ENCODE results near the gene PRRC2C.

PRRC2C gene

DNA sequence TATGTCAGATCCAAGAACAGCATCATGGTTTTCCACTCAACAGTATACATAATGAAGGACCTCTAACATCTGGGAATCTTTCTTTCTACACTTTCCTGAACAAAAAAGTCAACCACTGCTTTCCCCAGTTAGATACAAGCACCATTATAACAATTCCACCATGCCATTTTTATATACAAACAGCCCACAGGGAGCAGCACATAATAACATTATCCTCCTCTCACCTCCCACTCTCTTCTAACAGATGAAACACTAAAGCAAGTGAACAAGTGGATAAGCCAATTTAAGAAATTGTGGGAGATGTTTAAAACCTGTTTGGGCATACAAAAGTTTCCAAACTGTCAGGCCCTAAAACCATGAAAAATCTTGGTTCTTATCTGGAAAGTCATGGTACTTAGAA lies 29.4 kb upstream of the PRRC2C start:
- H3K79me2 ChIP-seq, result no peaks in the 10 kb centered on the region
- no peaks in the 10 kb centered on the region for H3K36me3 ChIP-seq (ENCODE audit: control insufficient read depth, insufficient read depth, low read length)
- no peak overlapping the region for H3K4me2 ChIP-seq (ENCODE audit: low read length)
- H3K27ac ChIP-seq, result no peak overlapping the region
- H3K9me3 ChIP-seq (ENCODE audit: control insufficient read depth, low read length), result no peaks in the 10 kb centered on the region
- no peak overlapping the region for H3K9ac ChIP-seq
- H2AFZ ChIP-seq, result no peak overlapping the region
- no peak overlapping the region for H3K4me3 ChIP-seq (ENCODE audit: low read depth, low read length)
- no peaks in the 10 kb centered on the region for H3K27me3 ChIP-seq (ENCODE audit: control insufficient read depth, insufficient read depth, low read length)
- TF ChIP-seq, protein P1, sequence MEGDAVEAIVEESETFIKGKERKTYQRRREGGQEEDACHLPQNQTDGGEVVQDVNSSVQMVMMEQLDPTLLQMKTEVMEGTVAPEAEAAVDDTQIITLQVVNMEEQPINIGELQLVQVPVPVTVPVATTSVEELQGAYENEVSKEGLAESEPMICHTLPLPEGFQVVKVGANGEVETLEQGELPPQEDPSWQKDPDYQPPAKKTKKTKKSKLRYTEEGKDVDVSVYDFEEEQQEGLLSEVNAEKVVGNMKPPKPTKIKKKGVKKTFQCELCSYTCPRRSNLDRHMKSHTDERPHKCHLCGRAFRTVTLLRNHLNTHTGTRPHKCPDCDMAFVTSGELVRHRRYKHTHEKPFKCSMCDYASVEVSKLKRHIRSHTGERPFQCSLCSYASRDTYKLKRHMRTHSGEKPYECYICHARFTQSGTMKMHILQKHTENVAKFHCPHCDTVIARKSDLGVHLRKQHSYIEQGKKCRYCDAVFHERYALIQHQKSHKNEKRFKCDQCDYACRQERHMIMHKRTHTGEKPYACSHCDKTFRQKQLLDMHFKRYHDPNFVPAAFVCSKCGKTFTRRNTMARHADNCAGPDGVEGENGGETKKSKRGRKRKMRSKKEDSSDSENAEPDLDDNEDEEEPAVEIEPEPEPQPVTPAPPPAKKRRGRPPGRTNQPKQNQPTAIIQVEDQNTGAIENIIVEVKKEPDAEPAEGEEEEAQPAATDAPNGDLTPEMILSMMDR (IDR thresholded peaks at IDR 0.05), result no peak
- no peaks in the 10 kb centered on the region for H3K4me1 ChIP-seq

DNA sequence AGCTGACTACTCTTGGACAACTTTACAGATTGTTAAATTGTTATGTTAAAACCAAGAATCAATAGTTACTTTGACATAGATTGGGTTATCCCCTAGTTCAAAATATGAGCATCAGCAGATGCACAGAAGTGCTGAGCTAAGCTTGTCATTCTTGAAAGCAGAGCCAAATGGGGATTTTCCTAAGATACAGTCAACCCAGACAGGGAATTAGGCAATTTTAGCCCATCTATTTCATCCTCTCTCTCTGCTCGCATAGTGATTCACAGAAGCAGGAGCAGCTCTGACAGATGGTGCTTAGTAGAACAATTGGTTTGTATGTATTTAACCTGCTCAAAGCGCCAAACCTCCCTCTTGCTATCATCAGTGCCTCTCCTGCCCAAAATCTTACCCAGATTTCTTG lies 27.9 kb upstream of the PRRC2C start:
- Histone ChIP-seq H3K4me3 (ENCODE audit: low read depth, low read length) (no peak overlapping the region), H3K9ac (no peak overlapping the region), H3K79me2 (no peaks in the 10 kb centered on the region), H3K4me2 (ENCODE audit: low read length) (no peak overlapping the region), H3K27ac (no peak overlapping the region), H3K4me1 (no peaks in the 10 kb centered on the region), H2AFZ (no peak overlapping the region), H3K36me3 (ENCODE audit: control insufficient read depth, insufficient read depth, low read length) (no peaks in the 10 kb centered on the region), H3K27me3 (ENCODE audit: control insufficient read depth, insufficient read depth, low read length) (no peaks in the 10 kb centered on the region), H3K9me3 (ENCODE audit: control insufficient read depth, low read length) (no peaks in the 10 kb centered on the region)
- TF ChIP-seq, protein P1 (IDR thresholded peaks at IDR 0.05), result no peak

DNA sequence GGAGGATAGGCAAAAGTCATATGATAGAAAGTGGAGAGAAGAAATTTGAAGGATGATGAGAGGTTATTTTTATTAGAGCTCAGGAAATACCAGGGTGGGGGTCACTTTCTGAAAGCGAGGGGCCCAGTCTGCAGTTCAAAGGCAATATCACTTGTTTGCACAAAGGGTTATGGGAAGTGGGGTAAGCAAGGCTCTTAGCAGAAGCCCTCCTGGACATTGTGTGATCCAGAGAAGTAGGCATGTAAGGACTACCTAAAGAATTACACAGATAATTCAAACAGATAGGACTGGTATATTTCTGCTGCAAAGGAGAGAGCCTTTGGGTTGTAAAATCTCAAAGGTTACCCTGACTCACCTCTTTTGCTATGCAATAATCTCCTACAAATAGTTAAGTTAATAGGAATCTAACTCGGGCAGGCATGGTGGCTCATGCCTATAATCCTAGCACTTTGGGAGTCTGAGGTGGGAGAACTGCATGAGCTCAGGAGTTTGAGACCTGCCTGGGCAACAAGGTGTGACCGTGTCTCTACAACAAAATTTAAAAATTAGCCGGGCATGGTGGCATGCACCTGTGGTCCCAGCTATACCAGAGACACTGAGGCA lies 25.2 kb upstream of the PRRC2C start:
- no peaks in the 10 kb centered on the region for H3K79me2 ChIP-seq
- TF ChIP-seq, protein P1 (IDR thresholded peaks at IDR 0.05), result no peak
- no peaks in the 10 kb centered on the region for H3K9me3 ChIP-seq (ENCODE audit: control insufficient read depth, low read length)
- H3K4me3 ChIP-seq (ENCODE audit: low read depth, low read length), result no peak overlapping the region
- H3K9ac ChIP-seq, result no peak overlapping the region
- no peak overlapping the region for H3K4me2 ChIP-seq (ENCODE audit: low read length)
- no peaks in the 10 kb centered on the region for H3K36me3 ChIP-seq (ENCODE audit: control insufficient read depth, insufficient read depth, low read length)
- H2AFZ ChIP-seq, result no peak overlapping the region
- H3K4me1 ChIP-seq, result no peaks in the 10 kb centered on the region
- no peak overlapping the region for H3K27ac ChIP-seq
- no peaks in the 10 kb centered on the region for H3K27me3 ChIP-seq (ENCODE audit: control insufficient read depth, insufficient read depth, low read length)

DNA sequence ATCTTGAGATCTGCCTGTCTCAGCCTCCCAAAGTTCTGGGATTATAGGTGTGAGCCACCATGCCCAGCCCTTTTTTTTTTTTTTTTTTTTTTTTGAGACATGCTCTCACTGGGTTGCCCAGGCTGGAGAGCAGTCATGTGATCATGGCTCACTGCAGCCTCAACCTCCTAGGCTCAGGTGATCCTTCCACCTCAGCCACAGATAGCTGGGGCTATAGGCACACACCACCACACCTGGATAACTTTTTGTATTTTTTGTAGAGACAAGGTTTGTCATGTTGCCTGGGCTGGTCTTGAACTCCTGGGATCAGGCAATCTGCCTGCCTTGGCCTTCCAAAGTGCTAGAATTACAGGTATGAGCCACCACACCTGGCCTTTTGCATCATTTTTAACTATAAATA lies 17.7 kb upstream of the PRRC2C start:
- no peaks in the 10 kb centered on the region for H3K9me3 ChIP-seq (ENCODE audit: control insufficient read depth, low read length)
- no peak overlapping the region for H3K9ac ChIP-seq
- H3K4me3 ChIP-seq (ENCODE audit: low read depth, low read length), result no peak overlapping the region
- no peaks in the 10 kb centered on the region for H3K79me2 ChIP-seq
- no peak overlapping the region for H3K4me2 ChIP-seq (ENCODE audit: low read length)
- no peaks in the 10 kb centered on the region for H3K36me3 ChIP-seq (ENCODE audit: control insufficient read depth, insufficient read depth, low read length)
- H2AFZ ChIP-seq, result no peak overlapping the region
- TF ChIP-seq, protein P1 (IDR thresholded peaks at IDR 0.05), result no peak
- H3K4me1 ChIP-seq, result no peaks in the 10 kb centered on the region
- no peak overlapping the region for H3K27ac ChIP-seq
- no peaks in the 10 kb centered on the region for H3K27me3 ChIP-seq (ENCODE audit: control insufficient read depth, insufficient read depth, low read length)

DNA sequence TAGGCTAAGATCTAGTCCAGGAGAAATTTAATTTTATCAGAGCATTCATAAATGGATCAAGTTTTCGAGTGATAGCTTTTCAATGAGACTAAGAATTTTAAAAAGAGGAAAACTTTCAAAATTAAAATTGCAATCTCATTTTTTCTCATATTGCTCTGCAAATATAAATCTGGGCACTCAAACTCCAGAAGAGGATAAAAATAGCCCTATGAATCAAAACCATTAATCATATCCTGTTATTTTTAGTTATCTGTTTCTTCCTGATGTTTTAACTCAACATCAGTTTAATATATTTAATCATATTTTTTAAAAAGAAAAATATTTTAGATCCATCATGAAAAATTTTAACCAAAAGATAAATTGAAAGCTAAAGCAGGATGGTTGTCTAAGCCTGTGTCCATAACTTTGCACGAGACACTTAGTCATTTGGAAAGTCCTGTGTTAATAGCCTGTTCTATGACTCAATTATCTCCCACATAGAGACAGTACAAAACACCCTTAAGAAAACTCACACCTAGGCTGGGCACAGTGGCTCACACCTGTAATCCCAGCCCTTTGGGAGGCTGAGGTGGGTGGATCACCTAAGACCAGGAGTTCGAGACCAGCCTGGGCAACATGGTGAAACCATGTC lies 17.1 kb upstream of the PRRC2C start:
- Histone ChIP-seq H2AFZ (no peak overlapping the region), H3K36me3 (ENCODE audit: control insufficient read depth, insufficient read depth, low read length) (no peaks in the 10 kb centered on the region), H3K79me2 (no peaks in the 10 kb centered on the region), H3K4me2 (ENCODE audit: low read length) (no peak overlapping the region), H3K27ac (no peak overlapping the region), H3K27me3 (ENCODE audit: control insufficient read depth, insufficient read depth, low read length) (no peaks in the 10 kb centered on the region), H3K9me3 (ENCODE audit: control insufficient read depth, low read length) (no peaks in the 10 kb centered on the region), H3K4me3 (ENCODE audit: low read depth, low read length) (no peak overlapping the region), H3K9ac (no peak overlapping the region), H3K4me1 (no peaks in the 10 kb centered on the region)
- TF ChIP-seq, protein P1 (IDR thresholded peaks at IDR 0.05), result no peak
